Embryonic facial prominence (tissue), 1 donor: ENCODE measurements around the gene JMJD8.

Experiments used
- DNase-seq: peaks from one replicate; pipeline ENCODE4 v3.0.0-alpha.2; 2016; ENCODE audit errors: extremely low spot score

Gene JMJD8

DNA sequence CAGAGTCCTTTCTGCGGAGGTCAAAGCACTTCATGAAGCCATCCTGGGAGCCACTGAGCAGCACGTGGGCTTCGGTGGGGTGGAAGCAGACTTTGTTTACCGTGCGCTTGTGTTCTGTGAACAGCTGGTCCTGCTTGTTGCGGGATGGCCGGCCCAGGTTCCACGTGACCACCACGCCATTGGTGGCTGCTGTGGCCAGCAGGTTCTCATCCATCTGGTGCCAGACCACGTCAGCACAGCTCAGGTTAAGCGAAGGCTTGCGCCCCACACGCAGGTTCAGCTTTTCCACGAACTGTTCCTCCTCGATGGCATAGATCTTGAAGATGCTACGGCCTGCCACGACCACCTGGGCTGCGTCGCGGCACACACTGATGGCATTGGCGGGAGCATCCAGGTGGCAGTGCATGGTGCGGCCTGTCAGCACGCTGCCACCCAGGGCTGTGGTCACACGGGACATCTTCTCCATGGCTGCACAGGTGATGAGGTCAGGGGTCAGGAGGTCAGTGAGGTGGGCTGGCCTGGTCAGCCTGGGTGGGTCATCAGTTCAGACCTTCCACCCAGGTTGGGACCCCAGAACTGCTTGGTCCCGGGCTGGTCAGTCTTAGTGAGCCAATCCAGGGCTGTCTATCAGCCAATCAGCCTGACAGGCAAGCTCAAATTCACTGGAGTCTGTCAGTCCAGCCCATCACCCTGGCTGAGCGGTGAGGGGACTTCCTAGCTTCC lies 5.2 kb upstream of the JMJD8 start:
- no peak for DNase-seq

DNA sequence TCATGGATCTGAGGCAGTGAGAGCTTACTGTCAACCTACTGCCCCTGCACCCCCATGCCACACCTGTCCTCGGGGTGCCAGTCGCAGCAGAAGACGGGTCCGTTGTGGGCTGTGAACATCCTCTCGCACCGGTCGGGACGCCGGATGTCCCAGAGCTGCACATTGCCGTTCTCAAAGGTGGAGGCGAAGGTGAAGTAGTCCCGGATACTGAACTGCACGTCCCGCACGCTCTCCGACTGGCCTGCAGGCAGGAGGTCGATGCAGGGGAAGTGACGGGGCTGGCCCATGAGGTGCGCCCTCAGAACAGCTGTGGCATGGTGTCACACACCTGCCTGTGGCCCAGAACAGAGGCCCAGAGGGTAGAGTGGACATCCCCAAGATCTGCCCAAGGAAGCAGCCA lies 3.4 kb upstream of the JMJD8 start:
- no peak for DNase-seq

DNA sequence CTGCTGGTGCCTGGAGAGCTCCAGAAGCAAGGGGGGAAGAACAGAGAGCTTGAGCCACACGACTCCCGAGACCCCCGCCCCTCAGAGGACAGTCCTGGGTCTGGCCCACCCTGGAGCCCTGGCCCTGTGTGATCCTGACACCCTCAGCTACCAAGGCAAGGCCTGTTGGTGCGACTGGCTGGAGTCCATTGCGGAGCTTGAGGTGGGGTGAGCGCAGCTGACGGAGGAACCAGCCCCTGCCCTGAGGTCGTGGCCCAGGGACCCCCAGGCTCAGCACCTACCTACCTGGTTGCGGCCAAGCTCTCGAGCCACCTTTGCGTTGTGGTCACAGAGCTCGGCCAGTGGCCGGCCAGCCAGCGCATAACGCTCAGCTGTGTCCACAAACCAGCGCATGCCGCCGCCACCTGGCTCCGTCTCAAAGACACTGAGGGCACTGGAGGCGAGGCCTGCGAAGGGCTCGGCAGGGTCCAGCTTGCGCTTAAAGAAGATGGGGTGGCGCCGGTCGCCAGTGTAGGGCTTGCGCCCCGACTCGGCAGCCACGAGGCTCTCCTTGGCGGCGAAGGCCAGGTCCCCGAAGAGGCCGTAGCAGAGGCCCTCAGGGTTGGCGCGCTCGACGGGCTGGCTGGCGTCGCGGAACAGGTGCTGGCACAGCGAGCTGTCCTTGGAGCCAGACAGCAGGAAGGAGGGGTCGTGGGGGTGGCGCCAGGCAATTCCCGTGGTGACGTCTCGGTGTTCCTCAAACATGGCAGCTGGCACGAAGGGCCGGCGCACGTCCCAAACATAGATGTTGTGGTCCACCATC lies 2.5 kb upstream of the JMJD8 start:
- no peak for DNase-seq

DNA sequence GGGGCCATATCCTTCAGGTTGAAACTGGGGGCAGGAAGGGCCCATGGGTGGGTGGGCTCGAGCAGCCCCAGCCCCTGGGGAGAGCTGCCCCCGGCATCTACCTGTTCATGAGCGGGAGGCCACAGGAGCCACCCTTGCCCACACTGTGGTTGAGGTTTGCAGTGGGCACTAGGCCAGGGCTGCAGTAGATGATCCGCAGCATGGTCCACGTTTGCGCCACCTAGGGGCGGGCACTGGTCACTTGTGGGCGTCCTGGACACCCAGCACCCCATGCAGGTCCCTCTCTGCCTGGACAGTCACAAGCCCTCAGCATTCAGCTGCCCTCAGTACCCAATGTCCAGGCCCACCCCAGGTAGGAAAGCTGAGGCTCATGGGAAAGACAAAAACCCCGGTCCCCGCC lies 1.8 kb upstream of the JMJD8 start:
- no peak for DNase-seq

DNA sequence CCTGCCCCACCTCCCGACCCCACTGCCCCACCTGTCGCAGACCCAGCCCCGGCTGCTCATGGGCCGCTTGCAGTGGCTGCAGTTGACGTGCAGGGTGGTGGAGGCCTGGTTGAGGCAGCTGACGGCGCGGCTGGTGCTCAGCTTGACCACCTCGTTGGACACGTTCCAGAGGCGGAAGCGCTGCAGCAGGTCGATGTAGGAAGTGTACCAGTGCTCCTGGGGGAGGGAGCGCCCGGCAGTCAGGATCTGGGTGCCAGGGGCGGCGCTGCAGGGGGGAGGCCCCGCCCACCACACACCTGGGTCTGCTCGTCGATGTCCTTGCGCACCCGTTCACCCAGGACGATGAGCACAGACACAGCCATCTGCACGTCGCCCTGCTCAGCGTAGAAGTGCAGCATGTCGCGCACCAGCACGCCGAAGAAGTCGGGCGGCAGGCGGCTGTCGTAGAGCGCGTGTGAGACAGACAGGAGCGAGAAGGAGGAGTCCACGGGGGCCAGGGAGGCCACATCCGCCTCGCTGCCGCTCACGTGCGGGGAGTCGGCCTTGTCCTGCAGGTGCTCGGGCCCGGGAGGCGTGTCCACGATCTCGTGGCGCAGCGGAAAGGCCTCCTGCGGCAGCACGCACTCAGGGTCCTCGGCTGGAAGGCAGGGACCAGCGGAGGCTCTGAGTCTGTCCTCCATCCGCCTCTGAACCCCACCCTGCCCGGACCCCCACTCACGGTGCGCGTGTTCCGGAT lies 995 bp upstream of the JMJD8 start:
- DNase-seq: no peak

DNA sequence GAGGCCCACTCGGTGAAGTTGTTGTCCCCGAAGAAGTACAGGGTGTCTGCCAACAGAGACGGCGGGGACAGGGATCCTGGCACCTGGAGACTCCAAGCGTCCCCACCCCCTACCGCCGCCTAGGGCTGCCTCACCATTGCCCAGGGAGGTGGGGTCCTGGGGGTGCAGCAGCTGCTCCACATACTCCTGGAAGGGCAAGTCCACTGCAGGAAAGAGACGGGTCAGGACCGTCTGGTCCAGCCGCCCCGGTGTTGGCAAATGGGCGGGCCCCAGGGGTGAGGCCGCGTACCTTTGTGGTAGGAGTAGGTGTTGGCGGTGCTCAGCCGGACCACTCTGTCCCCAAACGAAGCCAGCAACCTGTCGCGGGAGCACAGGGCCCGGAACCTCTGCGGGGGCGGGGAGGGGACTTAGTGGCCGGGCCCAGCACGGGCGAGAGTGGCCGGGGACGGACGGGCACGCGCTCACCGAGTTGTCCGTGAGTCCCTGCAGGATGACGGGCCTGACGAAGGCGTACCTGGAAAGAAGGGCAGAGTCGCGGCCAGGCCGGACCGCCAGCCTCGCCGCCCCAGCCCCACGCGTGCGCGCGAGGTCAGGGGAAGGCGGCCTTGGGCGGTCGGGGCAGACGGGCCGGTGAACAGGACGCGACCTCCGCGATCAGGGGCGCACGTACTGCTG lies 601 bp downstream of the JMJD8 start:
- DNase-seq: no peak

GRCh38 chr16:682493-683395 lies 1.4 kb downstream of the JMJD8 start:
- DNase-seq: no peak

DNA sequence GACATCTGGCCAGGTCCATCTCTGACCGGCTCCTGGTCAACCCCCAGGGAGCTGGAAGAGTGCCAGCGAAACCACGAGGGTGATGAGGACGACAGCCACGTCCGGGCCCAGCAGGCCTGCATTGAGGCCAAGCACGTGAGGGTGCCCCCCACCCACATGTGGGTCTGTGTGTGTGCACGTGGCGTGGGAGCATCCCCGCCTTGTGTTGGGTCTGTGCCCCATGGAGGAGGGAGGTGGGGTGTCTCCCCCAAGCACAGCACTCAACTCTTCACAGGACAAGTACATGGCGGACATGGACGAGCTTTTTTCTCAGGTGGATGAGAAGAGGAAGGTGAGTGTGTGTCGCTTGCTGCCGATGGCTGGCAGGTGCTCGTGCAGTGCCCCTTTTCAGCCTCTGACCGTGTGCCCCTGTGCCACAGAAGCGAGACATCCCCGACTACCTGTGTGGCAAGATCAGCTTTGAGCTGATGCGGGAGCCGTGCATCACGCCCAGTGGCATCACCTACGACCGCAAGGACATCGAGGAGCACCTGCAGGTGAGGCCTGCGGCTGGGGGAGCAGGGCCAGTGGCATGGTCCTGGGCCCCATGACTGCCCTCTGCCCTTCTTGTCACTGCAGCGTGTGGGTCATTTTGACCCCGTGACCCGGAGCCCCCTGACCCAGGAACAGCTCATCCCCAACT lies 2.2 kb downstream of the JMJD8 start:
- DNase-seq: no peak

DNA sequence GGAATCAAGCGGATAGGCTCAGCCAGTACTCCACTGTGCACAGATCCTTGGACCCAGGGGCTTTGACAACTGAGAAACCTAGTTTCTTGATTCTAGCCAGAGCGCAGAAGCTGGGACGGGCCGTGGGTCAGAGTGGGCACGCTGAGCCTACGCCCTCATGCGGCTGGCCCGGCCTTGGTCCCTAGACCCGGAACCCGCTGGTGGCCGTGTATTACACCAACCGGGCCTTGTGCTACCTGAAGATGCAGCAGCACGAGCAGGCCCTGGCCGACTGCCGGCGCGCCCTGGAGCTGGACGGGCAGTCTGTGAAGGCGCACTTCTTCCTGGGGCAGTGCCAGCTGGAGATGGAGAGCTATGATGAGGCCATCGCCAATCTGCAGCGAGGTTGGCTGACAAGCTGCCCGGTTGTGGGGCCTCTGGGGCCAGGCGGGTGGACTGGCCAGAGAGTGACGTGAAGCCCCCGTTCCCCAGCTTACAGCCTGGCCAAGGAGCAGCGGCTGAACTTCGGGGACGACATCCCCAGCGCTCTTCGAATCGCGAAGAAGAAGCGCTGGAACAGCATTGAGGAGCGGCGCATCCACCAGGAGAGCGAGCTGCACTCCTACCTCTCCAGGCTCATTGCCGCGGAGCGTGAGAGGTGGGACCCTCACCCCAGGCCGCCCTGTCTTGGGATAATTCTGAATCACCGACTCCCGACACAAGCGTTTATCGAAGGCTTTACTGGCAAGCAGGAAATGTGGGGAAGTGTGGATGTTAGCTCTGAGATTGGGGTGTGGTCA lies 3.0 kb downstream of the JMJD8 start:
- no peak for DNase-seq

DNA sequence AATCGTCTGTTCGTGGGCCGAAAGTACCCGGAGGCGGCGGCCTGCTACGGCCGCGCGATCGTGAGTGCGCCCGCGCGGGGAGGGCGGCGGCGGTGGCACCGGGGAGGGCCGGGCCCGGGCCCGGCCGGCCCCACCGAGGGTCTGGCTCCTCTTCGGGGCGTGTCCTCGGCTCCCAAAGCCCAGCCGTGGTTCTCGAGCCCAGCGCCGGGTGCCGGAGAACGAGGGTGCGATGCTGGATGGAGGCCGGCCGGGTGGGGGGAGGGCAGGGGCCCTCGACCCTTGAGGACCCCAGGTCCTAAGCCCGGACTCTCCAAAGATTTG lies 3.5 kb downstream of the JMJD8 start:
- DNase-seq: no peak

DNA sequence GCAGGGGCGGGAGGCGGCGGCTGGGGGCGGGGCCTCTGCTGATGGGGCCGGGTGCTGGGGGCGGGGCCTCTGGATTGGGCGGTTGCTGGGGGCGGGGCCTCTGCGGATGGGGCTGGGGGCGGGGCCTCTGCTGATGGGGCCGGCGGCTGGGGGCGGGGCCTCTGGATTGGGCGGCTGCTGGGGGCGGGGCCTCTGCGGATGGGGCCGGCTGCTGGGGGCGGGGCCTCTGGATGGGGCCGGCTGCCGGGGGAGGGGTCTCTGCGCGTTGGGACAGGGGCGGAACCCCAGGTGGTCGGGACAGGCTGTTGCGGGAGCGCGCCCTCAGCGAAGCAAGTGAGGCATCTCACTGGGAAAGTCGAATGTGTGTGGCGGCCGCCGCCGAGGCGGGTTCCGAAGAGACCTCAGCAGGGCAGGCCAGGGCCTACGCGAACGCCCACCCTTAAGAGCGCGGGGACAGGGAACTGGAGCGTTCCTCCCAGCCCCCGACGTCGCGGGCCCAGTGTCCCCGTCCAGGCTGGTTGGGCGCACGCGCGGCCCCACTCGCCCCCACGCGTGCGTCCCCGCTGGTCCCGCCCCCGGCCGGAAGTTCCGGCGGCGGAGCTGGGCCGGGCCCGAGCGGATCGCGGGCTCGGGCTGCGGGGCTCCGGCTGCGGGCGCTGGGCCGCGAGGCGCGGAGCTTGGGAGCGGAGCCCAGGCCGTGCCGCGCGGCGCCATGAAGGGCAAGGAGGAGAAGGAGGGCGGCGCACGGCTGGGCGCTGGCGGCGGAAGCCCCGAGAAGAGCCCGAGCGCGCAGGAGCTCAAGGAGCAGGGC lies 4.1 kb downstream of the JMJD8 start, which contains the start of gene STUB1:
STUB1 (plus strand) TSS at position 597 of the 811 bp plus-strand sequence; CDS start at position 713, 116 bp downstream.
- DNase-seq: peak; percentile 68

DNA sequence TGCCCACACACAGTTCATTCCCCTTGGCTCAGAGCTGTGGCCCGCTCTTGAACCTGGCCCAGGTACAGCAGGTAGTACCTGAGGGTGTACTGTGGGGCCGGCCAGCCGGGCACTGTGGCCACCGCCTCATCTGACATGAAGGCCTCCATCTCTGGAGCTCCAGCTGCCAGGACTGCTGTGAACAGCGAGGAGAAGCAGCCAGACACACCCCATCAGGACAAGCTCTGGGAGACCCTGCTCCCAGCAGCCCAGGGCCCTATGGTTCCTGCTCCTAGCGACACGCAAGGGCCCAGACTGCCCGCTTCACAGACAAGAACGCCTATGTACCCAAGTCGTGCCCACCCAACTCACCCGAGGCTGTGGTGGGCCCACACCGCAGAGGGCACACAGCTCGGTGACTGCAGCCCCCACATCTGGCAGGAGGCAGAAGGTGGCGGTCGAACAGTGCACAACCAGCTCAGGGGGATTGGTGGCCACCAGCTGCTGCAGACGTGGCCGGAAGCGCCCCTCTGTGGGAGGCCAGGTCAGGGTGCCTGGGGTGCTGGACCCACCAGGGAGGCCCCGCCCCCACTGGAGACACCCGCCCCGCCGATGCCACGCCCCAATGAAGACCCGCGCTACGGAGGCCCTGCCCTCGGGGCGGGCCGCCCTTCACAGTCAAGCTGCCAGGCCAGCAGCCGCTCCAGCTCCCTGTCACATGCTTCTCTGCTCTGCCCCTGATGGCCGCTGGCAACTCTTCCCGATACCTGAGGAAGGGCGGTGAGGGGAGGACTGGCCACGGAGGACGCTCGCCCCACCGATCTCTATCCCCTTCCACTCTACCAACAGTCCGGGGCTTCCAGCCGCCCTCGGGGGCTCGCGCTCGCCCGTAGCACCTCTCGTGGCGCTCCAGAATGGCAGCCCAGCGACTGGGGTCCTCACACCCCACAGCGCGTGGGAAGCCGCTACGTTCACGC lies 5.0 kb downstream of the JMJD8 start:
- DNase-seq: peak; percentile 48

DNA sequence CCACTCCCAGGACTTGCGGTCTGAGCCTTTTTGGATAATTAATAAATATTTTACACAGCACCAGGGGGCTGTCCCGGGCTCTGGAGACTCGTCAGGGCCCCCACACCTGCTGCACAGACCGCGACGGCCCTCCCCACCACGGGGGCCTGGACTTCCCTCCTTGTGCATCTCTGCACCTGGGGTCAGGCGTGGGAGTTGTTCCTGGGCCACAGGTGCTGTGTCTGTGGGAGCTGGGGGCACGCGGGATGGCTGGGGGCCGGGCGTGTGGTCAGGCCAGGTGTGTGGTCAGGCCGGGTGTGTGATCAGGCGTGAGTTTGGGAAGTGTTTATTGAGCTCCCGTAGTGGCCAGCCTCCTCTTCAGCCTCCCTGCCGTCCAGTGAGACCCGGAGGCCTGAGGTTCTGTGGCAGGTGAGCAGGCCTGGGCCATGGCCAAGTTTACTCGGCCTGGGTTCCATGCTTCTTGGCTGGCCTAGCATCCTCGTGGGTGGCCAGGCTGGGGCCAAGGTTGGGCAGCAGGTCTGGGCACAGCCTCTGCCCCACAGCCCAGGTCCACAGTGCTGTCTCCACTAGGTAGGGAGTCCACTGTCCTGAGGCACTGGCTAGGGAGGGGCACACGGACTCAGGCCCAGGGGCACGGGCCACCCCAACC lies 5.8 kb downstream of the JMJD8 start:
- no peak for DNase-seq

- DNase-seq: no peak
Observed at GRCh38 chr16:677316-678190, 6.6 kb downstream of the JMJD8 start.

GRCh38 chr16:676913-677312 lies 7.2 kb downstream of the JMJD8 start:
- no peak for DNase-seq

DNA sequence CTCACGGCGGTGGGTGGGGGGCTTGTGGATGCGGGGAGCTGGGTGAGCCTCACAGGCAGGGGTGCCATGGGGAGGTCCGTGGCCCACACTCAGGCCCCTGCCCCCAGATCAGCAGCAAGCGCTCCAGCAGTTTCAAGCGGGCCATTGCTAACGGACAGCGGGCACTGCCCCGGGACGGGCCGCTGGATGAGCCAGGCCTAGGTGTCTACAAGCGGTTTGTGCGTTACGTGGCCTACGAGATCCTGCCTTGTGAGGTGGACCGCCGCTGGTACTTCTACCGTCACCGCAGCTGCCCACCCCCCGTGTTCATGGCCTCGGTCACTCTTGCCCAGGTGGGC lies 7.6 kb downstream of the JMJD8 start:
- DNase-seq: no peak
